ENCODE measurements around the gene GABRB2. TPM values are rescaled to one million over a fixed set of nuclear protein-coding genes. Genes with fewer than 3 reads are reported as not detected.

GABRB2 gene
- total and polyA plus RNA-seq, 4 donors: 0.08 TPM; not detected in 3

- TF ChIP-seq CTCF (IDR thresholded peaks at IDR 0.05; ENCODE audit: low read depth, low read length, missing input control): no peak
Observed at GRCh38 chr5:161288071-161288470, 258.5 kb downstream of the GABRB2 start (continued).

- Histone ChIP-seq H3K9ac (ENCODE audit: low read depth in 1 of 2, low read length in 2 of 2) (no peak overlapping the region), H3K4me3 (ENCODE audit: low read depth in 1 of 3, low read length in 3 of 3) (no peak overlapping the region), H3K27ac (ENCODE audit: low read depth in 1 of 2, low read length in 2 of 2) (no peak overlapping the region), H3K27me3 (ENCODE audit: control insufficient read depth in 4 of 4, insufficient read depth in 4 of 4, low read length in 3 of 4) (no peaks in the 10 kb centered on the region), H3K36me3 (ENCODE audit: control insufficient read depth in 4 of 4, insufficient read depth in 3 of 4, low read depth in 1 of 4, low read length in 3 of 4) (no peaks in the 10 kb centered on the region), H3K4me1 (ENCODE audit: control insufficient read depth in 4 of 4, insufficient read depth in 4 of 4, low read length in 3 of 4) (no peaks in the 10 kb centered on the region), H3K9me3 (ENCODE audit: control insufficient read depth in 4 of 4, low read length in 3 of 4) (no peaks in the 10 kb centered on the region)
- no peak for DNase-seq (ENCODE audit: low spot score)
- no peak for TF ChIP-seq TAF1 (conservative IDR thresholded peaks at IDR 0.05)
- TF ChIP-seq HNF4A (conservative IDR thresholded peaks at IDR 0.05): no peak
- TF ChIP-seq CTCF (IDR thresholded peaks at IDR 0.05; ENCODE audit: low read depth, low read length, missing input control): no peak
- TF ChIP-seq ATF3 (IDR thresholded peaks at IDR 0.05): no peak
- TF ChIP-seq MAX (IDR thresholded peaks at IDR 0.05): no peak
- TF ChIP-seq EGR1 (IDR thresholded peaks at IDR 0.05; ENCODE audit: low read depth in 2 of 2): no peak
- TF ChIP-seq JUND (IDR thresholded peaks at IDR 0.05): no peak
- no peak for TF ChIP-seq GABPA (IDR thresholded peaks at IDR 0.05 in 1 of 2, conservative IDR thresholded peaks at IDR 0.05 in 1 of 2)
- no peak for TF ChIP-seq REST (IDR thresholded peaks at IDR 0.05)
- TF ChIP-seq HNF4G (IDR thresholded peaks at IDR 0.05): no peak
- no peak for TF ChIP-seq RAD21 (IDR thresholded peaks at IDR 0.05)
- TF ChIP-seq YY1 (IDR thresholded peaks at IDR 0.05): no peak
- no peak for TF ChIP-seq RXRA (IDR thresholded peaks at IDR 0.05)
- no peak for TF ChIP-seq FOXA1 (IDR thresholded peaks at IDR 0.05)
- WGBS: 45% methylated on average over 1 of the region's 1 CpG
Observed at GRCh38 chr5:161287436-161287835, 259.1 kb downstream of the GABRB2 start.

Data from liver (tissue), 9 donors.